ENCODE results near the gene PTPN18.

PTPN18 gene

GRCh38 chr2:130372055-130372832 is 16.4 kb downstream of the PTPN18 start:
- Histone ChIP-seq H3K4me1 (ENCODE audit: insufficient read depth, low read length, poor library complexity, severe bottlenecking) (peaks cover 16% of the 10 kb centered on the region), H3K9me2 (replicated peaks; ENCODE audit: low read depth, low read length) (no peaks in the 10 kb centered on the region), H3F3A (ENCODE audit: low read depth) (no peaks in the 10 kb centered on the region), H4K20me1 (ENCODE audit: insufficient read depth, low read length, poor library complexity, severe bottlenecking) (no peaks in the 10 kb centered on the region), H3K9me3 (ENCODE audit: insufficient read depth, low read depth, low read length) (no peaks in the 10 kb centered on the region), H3K4me2 (ENCODE audit: low read depth, low read length, poor library complexity, severe bottlenecking) (no peak overlapping the region), H3K36me3 (ENCODE audit: insufficient read depth, low read length) (no peaks in the 10 kb centered on the region), H2AFZ (ENCODE audit: low read length) (no peak overlapping the region), H3K79me2 (ENCODE audit: insufficient read depth, low read length) (no peaks in the 10 kb centered on the region), H3K9ac (ENCODE audit: low read depth, low read length, poor library complexity, severe bottlenecking) (no peak overlapping the region), H3K4me3 (ENCODE audit: low read length, poor library complexity, severe bottlenecking) (no peak overlapping the region), H3K27me3 (ENCODE audit: insufficient read depth, low read length, poor library complexity, severe bottlenecking) (peaks cover 22% of the 10 kb centered on the region)
- TF ChIP-seq, protein P1, sequence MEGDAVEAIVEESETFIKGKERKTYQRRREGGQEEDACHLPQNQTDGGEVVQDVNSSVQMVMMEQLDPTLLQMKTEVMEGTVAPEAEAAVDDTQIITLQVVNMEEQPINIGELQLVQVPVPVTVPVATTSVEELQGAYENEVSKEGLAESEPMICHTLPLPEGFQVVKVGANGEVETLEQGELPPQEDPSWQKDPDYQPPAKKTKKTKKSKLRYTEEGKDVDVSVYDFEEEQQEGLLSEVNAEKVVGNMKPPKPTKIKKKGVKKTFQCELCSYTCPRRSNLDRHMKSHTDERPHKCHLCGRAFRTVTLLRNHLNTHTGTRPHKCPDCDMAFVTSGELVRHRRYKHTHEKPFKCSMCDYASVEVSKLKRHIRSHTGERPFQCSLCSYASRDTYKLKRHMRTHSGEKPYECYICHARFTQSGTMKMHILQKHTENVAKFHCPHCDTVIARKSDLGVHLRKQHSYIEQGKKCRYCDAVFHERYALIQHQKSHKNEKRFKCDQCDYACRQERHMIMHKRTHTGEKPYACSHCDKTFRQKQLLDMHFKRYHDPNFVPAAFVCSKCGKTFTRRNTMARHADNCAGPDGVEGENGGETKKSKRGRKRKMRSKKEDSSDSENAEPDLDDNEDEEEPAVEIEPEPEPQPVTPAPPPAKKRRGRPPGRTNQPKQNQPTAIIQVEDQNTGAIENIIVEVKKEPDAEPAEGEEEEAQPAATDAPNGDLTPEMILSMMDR (conservative IDR thresholded peaks at IDR 0.05; ENCODE audit: low read length), result no peak
- no peak for TF ChIP-seq EZH2phosphoT487 (IDR thresholded peaks at IDR 0.05; ENCODE audit: borderline replicate concordance)

GRCh38 chr2:130372833-130373807 is 17.3 kb downstream of the PTPN18 start:
- Histone ChIP-seq H3K9me3 (ENCODE audit: insufficient read depth, low read depth, low read length) (no peaks in the 10 kb centered on the region), H3K4me1 (ENCODE audit: insufficient read depth, low read length, poor library complexity, severe bottlenecking) (peaks cover 16% of the 10 kb centered on the region), H4K20me1 (ENCODE audit: insufficient read depth, low read length, poor library complexity, severe bottlenecking) (no peaks in the 10 kb centered on the region), H3K36me3 (ENCODE audit: insufficient read depth, low read length) (no peaks in the 10 kb centered on the region), H3K27me3 (ENCODE audit: insufficient read depth, low read length, poor library complexity, severe bottlenecking) (peaks cover 16% of the 10 kb centered on the region), H3K79me2 (ENCODE audit: insufficient read depth, low read length) (no peaks in the 10 kb centered on the region), H3K4me2 (ENCODE audit: low read depth, low read length, poor library complexity, severe bottlenecking) (no peak overlapping the region), H2AFZ (ENCODE audit: low read length) (no peak overlapping the region), H3K9me2 (replicated peaks; ENCODE audit: low read depth, low read length) (no peaks in the 10 kb centered on the region), H3K4me3 (ENCODE audit: low read length, poor library complexity, severe bottlenecking) (no peak overlapping the region), H3K9ac (ENCODE audit: low read depth, low read length, poor library complexity, severe bottlenecking) (no peak overlapping the region), H3F3A (ENCODE audit: low read depth) (no peaks in the 10 kb centered on the region)
- TF ChIP-seq EZH2phosphoT487 (IDR thresholded peaks at IDR 0.05; ENCODE audit: borderline replicate concordance), result no peak
- TF ChIP-seq, protein P1 (conservative IDR thresholded peaks at IDR 0.05; ENCODE audit: low read length), result no peak

DNA sequence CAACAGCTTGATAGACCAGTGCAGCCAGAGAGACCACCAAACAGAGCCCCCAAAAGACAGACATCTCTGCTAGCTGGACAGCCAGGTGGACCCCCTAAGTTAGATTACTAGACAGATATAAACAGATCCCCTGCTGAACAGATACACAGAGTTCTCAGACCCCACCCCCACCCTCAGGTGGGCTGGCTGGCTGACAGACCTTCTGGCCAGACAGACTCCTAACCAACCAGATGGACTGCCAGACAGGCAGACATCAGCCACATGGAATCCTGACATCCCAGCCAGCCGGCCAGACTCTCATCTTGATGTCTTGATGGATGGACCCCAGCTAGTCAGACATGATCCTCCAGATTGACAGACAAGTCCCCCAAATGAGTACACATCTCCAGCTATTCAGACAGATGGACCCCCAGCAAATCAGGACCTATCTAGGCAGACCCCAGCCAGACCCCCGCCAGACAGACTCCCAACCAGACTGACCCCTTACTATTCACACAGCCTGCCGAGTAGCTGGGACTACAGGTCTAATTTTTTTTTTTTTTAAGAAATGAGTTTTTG is 18.0 kb downstream of the PTPN18 start:
- no peak overlapping the region for H3K4me3 ChIP-seq (ENCODE audit: low read length, poor library complexity, severe bottlenecking)
- no peaks in the 10 kb centered on the region for H3K79me2 ChIP-seq (ENCODE audit: insufficient read depth, low read length)
- no peaks in the 10 kb centered on the region for H4K20me1 ChIP-seq (ENCODE audit: insufficient read depth, low read length, poor library complexity, severe bottlenecking)
- no peaks in the 10 kb centered on the region for H3K9me3 ChIP-seq (ENCODE audit: insufficient read depth, low read depth, low read length)
- no peak overlapping the region for H2AFZ ChIP-seq (ENCODE audit: low read length)
- no peaks in the 10 kb centered on the region for H3F3A ChIP-seq (ENCODE audit: low read depth)
- no peak overlapping the region for H3K4me2 ChIP-seq (ENCODE audit: low read depth, low read length, poor library complexity, severe bottlenecking)
- no peaks in the 10 kb centered on the region for H3K9me2 ChIP-seq (replicated peaks; ENCODE audit: low read depth, low read length)
- H3K9ac ChIP-seq (ENCODE audit: low read depth, low read length, poor library complexity, severe bottlenecking), result no peak overlapping the region
- H3K27me3 ChIP-seq (ENCODE audit: insufficient read depth, low read length, poor library complexity, severe bottlenecking), result peaks cover 9% of the 10 kb centered on the region
- no peak for TF ChIP-seq EZH2phosphoT487 (IDR thresholded peaks at IDR 0.05; ENCODE audit: borderline replicate concordance)
- TF ChIP-seq, protein P1 (conservative IDR thresholded peaks at IDR 0.05; ENCODE audit: low read length), result no peak
- H3K4me1 ChIP-seq (ENCODE audit: insufficient read depth, low read length, poor library complexity, severe bottlenecking), result peaks cover 16% of the 10 kb centered on the region
- H3K36me3 ChIP-seq (ENCODE audit: insufficient read depth, low read length), result no peaks in the 10 kb centered on the region
